K562 (cell line): ENCODE measurements around the gene R3HDM2. TPM values are rescaled to one million over a fixed set of nuclear protein-coding genes. Genes with fewer than 3 reads are reported as not detected.

Experiments
- ATAC-seq: fragments of 200-7000 bp; cut with Tn5 transposase; 3 replicates; pipeline ENCODE4 v1.9.1; 2020; ENCODE audit warnings: moderate library complexity
- BruUV-seq: library from RNA; stranded (reverse); fragments of 400-500 nt; replicated peaks from 2 replicates; lab custom pipeline; 2021; lab: Mats Ljungman, UMichigan
- CTCF ChIA-PET: fragments of 300-600 bp; formaldehyde crosslinking; extraction: SDS; loops from one replicate; lab custom pipeline; 2021; ENCODE audit warnings: low intra/inter-chr PET ratio; lab: Yijun Ruan, JAX
- POLR2A ChIA-PET: fragments of 300-600, 350-650 bp; sonication (Branson Sonifier 250); formaldehyde crosslinking; extraction: SDS; loops from one replicate; lab custom pipeline; 2021; ENCODE audit warnings: antibody characterized with exemption, inconsistent platforms; lab: Yijun Ruan, JAX
- DNase-seq, 4 experiments: peaks; one replicate each; pipeline versions ENCODE4 v3.0.0 to v3.0.0-alpha.2; 2011 to 2018; ENCODE audit warnings: low spot score in 3 of 4, mixed read lengths in 3 of 4; ENCODE audit errors: extremely low read depth in 1 of 4
- FAIRE-seq: peaks from 2 replicates; lab custom pipeline; 2011; peaks lifted over from hg19 to GRCh38; lab: Jason Lieb, UNC
- H2AFZ ChIP-seq: 2 replicates; pipeline ENCODE4 v1.6.0; 2011; ENCODE audit warnings: low read depth, low read length, control low read depth, inconsistent platforms
- H3K27ac ChIP-seq: fragments of 200-600 bp; 3 replicates; pipeline ENCODE4 v1.8.0; 2011; ENCODE audit warnings: low read depth, mild to moderate bottlenecking, control low read depth, inconsistent platforms, low read length, moderate library complexity, mixed read lengths; ENCODE audit errors: extremely low read depth
- H3K27me3 ChIP-seq, 2 experiments: fragments of 300-600 bp in 1 of 2; 2 replicates in 1 of 2; 3 replicates in 1 of 2; pipeline versions ENCODE4 v1.6.0 to v1.8.0; 2011; ENCODE audit warnings: inconsistent platforms in 2 of 2, low read length in 2 of 2, mild to moderate bottlenecking in 1 of 2, mixed read lengths in 1 of 2, moderate library complexity in 1 of 2; ENCODE audit not compliant: control insufficient read depth in 2 of 2, insufficient read depth in 2 of 2
- H3K36me3 ChIP-seq: fragments of 300-600 bp; 3 replicates; pipeline ENCODE4 v1.8.0; 2011; ENCODE audit warnings: mild to moderate bottlenecking, low read length, inconsistent platforms; ENCODE audit not compliant: control insufficient read depth, insufficient read depth
- H3K4me1 ChIP-seq, 2 experiments: fragments of 200-600 bp in 1 of 2; replicated peaks in 1 of 2; 2 replicates in 1 of 2; 3 replicates in 1 of 2; pipeline versions ENCODE4 v1.5.1 to v1.8.0; 2011; ENCODE audit warnings: inconsistent platforms in 2 of 2, low read length in 2 of 2, mild to moderate bottlenecking in 1 of 2, mixed read lengths in 1 of 2, moderate library complexity in 1 of 2; ENCODE audit not compliant: control insufficient read depth in 2 of 2, insufficient read depth in 2 of 2
- H3K4me2 ChIP-seq: 2 replicates; pipeline ENCODE4 v1.6.1; 2011; ENCODE audit warnings: low read length, control low read depth, inconsistent platforms, mixed read lengths; ENCODE audit not compliant: insufficient read depth
- H3K4me3 ChIP-seq: fragments of 200-600 bp; sonication (generic), shearing (Covaris generic); 2 replicates; pipeline ENCODE4 v1.5.1; 2016; ENCODE audit warnings: control low read depth, inconsistent platforms
- H3K79me2 ChIP-seq: fragments of 200-600 bp; 3 replicates; pipeline ENCODE4 v1.8.0; 2011; ENCODE audit warnings: low read length, inconsistent platforms; ENCODE audit not compliant: control insufficient read depth, insufficient read depth
- H3K9ac ChIP-seq, 2 experiments: 2 replicates each; pipeline versions ENCODE4 v1.6.0 to v1.6.1; 2011; ENCODE audit warnings: low read depth in 2 of 2, low read length in 2 of 2, control low read depth in 1 of 2, inconsistent platforms in 1 of 2, mild to moderate bottlenecking in 1 of 2, mixed read lengths in 1 of 2; ENCODE audit not compliant: insufficient read depth in 1 of 2
- H3K9me1 ChIP-seq: one replicate; pipeline ENCODE4 v1.6.0; 2011; ENCODE audit warnings: inconsistent platforms, mild to moderate bottlenecking, low read length, moderate library complexity; ENCODE audit not compliant: control insufficient read depth, insufficient read depth
- H3K9me3 ChIP-seq: replicated peaks from 2 replicates; pipeline ENCODE4 v1.5.1; 2011; ENCODE audit warnings: low read depth, low read length, inconsistent platforms; ENCODE audit not compliant: control insufficient read depth, insufficient read depth
- H4K20me1 ChIP-seq: replicated peaks from 2 replicates; pipeline ENCODE4 v1.6.1; 2011; ENCODE audit warnings: low read length, inconsistent platforms, mixed read lengths; ENCODE audit not compliant: control insufficient read depth, insufficient read depth
- CBX2 ChIP-seq: fragments of 200-600 bp; sonication (generic); IDR thresholded peaks from one replicate; pipeline ENCODE4 v1.6.1; 2012; ENCODE audit warnings: mild to moderate bottlenecking, low read length, inconsistent platforms; ENCODE audit not compliant: insufficient read depth, poor library complexity, severe bottlenecking
- GABPB2 ChIP-seq: fragments of 250-450 bp; sonication (Bioruptor Pico); conservative IDR thresholded peaks from 2 replicates; pipeline ENCODE4 v1.5.1; 2021; ENCODE audit warnings: mild to moderate bottlenecking
- UBTF ChIP-seq, 2 experiments: IDR thresholded peaks; 2 replicates each; pipeline ENCODE4 v1.6.1; 2012; ENCODE audit warnings: improper control_type of control experiment in 2 of 2, low read depth in 2 of 2, low read length in 2 of 2, borderline replicate concordance in 1 of 2
- ZNF212 ChIP-seq: fragments of 450-650 bp; formaldehyde crosslinking; IDR thresholded peaks from 2 replicates; pipeline ENCODE4 v1.4.0; 2020; ENCODE audit warnings: mild to moderate bottlenecking
- WGBS: fragments of 100-300 bp; shearing (Covaris generic); methylation state at CpG from one replicate; pipeline ENCODE4 v1.1.6; 2016; ENCODE audit warnings: low coverage, mixed read lengths; ENCODE audit not compliant: insufficient coverage; ENCODE audit errors: missing lambda C conversion rate; 5-methylcytosine and 5-hydroxymethylcytosine counted together
- in situ Hi-C: fragments of 300-500 bp; cut with MboI; formaldehyde crosslinking; loops from 4 replicates; pipeline ENCODE4 v1.15.0; 2018; ENCODE audit warnings: inconsistent platforms, mixed read lengths
- intact Hi-C: fragments of 100-400 bp; cut with micrococcal nuclease; formaldehyde crosslinking; loops from 2 replicates; pipeline ENCODE4 v1.14.2; 2022
- polyA plus RNA-seq, 8 experiments: library from polyadenylated mRNA; depleted of rRNA in 4 of 8; stranded (reverse) in 5 of 8; unstranded in 3 of 8; fragments of >200 nt; fragmentation: Nextera tagmentation in 2 of 8; fragmentation: Illumina TruSeq in 1 of 8; extraction: Ambion mirVana in 2 of 8; extraction: Trizol in 1 of 8; gene quantifications; 2 replicates each; pipeline versions ENCODE4 v1.2.1 to v1.2.3, GENCODE V29; 2011 to 2014; ENCODE audit warnings: inconsistent platforms in 1 of 8, missing spikeins in 1 of 8
- total RNA-seq, 7 experiments: library from RNA; depleted of rRNA in 6 of 7; stranded (reverse); fragments of >200 nt in 6 of 7; fragmentation: Illumina TruSeq in 2 of 7; extraction: Trizol in 2 of 7; gene quantifications; 2 replicates each; pipeline versions ENCODE4 v1.2.1 to v1.2.3, GENCODE V29; 2011 to 2021; ENCODE audit warnings: low replicate concordance in 1 of 7

R3HDM2 gene
- total and polyA plus RNA-seq, 9 of the 15 experiments (the other 6 are each of a cell fraction or from before 2014, with no cell fraction given): 3.3 to 18.8 (median 9.0) TPM

- in situ Hi-C loops: no loop called here
- Histone ChIP-seq H3K27ac (no peak overlapping the region), H3K9me3 (no peaks in the 10 kb centered on the region)
- no peak for ATAC-seq
- WGBS: 19% methylated on average over 12 of the region's 14 CpGs
- TF ChIP-seq CBX2 (no peak), GABPB2 (CRISPR knock-in tag) (no peak), UBTF (IDR thresholded peaks at IDR 0.05; ENCODE audit: borderline replicate concordance in 1 of 2, low read depth in 2 of 2, low read length in 2 of 2) (no peak), ZNF212 (no peak)
- TF ChIP-seq, all 486 proteins: peak for 0
- FAIRE-seq: no peak
- Histone ChIP-seq H3K9me1 (no peaks in the 10 kb centered on the region), H3K27me3 (peaks cover 16 to 47% of the 10 kb centered on the region in 2 experiments; a peak in 4 of 5 replicates), H3K9ac (peak overlapping the region in 1 of 2 experiments; percentile 60; a peak in 1 of 4 replicates), H2AFZ (no peak overlapping the region), H4K20me1 (no peaks in the 10 kb centered on the region), H3K4me3 (no peak overlapping the region), H3K79me2 (no peaks in the 10 kb centered on the region), H3K4me1 (peaks cover 19 to 22% of the 10 kb centered on the region in 2 experiments), H3K4me2 (no peak overlapping the region), H3K36me3 (no peaks in the 10 kb centered on the region)
- no peak for DNase-seq
- no TSS peak for BruUV-seq
- intact Hi-C loops: no loop called here
- ChIA-PET POLR2A (interaction anchor here (0.7 to 1.3 kb wide), 7 partner anchors 9 to 232 kb away, joined by 3 to 7 read pairs (median 5); partner anchors contain the start of genes ARHGAP9 and INHBE), CTCF (no interaction called here)
Observed at GRCh38 chr12:57470286-57470969, 39.6 kb upstream of the R3HDM2 start.
